IMR-90 (cell line): ENCODE measurements around the gene ZNF366. TPM values are rescaled to one million over a fixed set of nuclear protein-coding genes. Genes with fewer than 3 reads are reported as not detected.
A peak's percentile ranks its signal among the peaks of the same experiment; 100 is the strongest.

Experiments
- ATAC-seq: fragments of 200-7000 bp; cut with Tn5 transposase; 2 replicates; pipeline ENCODE4 v1.9.1; 2020; ENCODE audit warnings: low read depth, mild to moderate bottlenecking, moderate library complexity
- BruUV-seq: library from RNA; stranded (reverse); fragments of 400-500 nt; replicated peaks from 2 replicates; lab custom pipeline; 2021; lab: Mats Ljungman, UMichigan
- CTCF ChIA-PET: fragments of 300-600 bp; formaldehyde crosslinking; extraction: SDS; loops from one replicate; lab custom pipeline; 2021; ENCODE audit warnings: antibody characterized with exemption; lab: Yijun Ruan, JAX
- POLR2A ChIA-PET: fragments of 300-600 bp; sonication (Branson Sonifier 250); formaldehyde crosslinking; loops from one replicate; lab custom pipeline; 2022; ENCODE audit warnings: antibody characterized with exemption; ENCODE audit not compliant: unreplicated experiment; lab: Charles Lee
- DNase-seq: peaks from one replicate; pipeline ENCODE4 v3.0.0; 2013
- H2AFZ ChIP-seq: replicated peaks from 2 replicates; pipeline ENCODE3; 2013; ENCODE audit warnings: low read length, mild to moderate bottlenecking; ENCODE audit not compliant: poor library complexity
- H2AK5ac ChIP-seq: 2 replicates; pipeline ENCODE4 v1.6.1; 2013; ENCODE audit warnings: low read depth, low read length, inconsistent platforms
- H2AK9ac ChIP-seq: replicated peaks from 2 replicates; pipeline ENCODE3; 2013; ENCODE audit warnings: mild to moderate bottlenecking, low read depth, low read length, moderate library complexity; ENCODE audit not compliant: poor library complexity
- H2BK120ac ChIP-seq: 2 replicates; pipeline ENCODE4 v1.6.1; 2013; ENCODE audit warnings: low read depth, low read length, inconsistent platforms
- H2BK15ac ChIP-seq: 3 replicates; pipeline ENCODE4 v1.6.1; 2013; ENCODE audit warnings: low read depth, low read length, inconsistent platforms
- H2BK20ac ChIP-seq: 2 replicates; pipeline ENCODE4 v1.6.1; 2013; ENCODE audit warnings: low read depth, mild to moderate bottlenecking, inconsistent platforms, low read length, moderate library complexity
- H2BK5ac ChIP-seq: 2 replicates; pipeline ENCODE4 v1.6.1; 2013; ENCODE audit warnings: mild to moderate bottlenecking, low read depth, low read length, inconsistent platforms; ENCODE audit not compliant: poor library complexity, severe bottlenecking
- H3K14ac ChIP-seq: replicated peaks from 2 replicates; pipeline ENCODE4 v1.6.1; 2013; ENCODE audit warnings: low read depth, low read length, inconsistent platforms
- H3K18ac ChIP-seq: 2 replicates; pipeline ENCODE4 v1.6.1; 2013; ENCODE audit warnings: low read depth, low read length, control low read depth
- H3K23ac ChIP-seq: 2 replicates; pipeline ENCODE4 v1.6.1; 2013; ENCODE audit warnings: low read depth, low read length, inconsistent platforms
- H3K27ac ChIP-seq: 2 replicates; pipeline ENCODE4 v1.5.1; 2013; ENCODE audit warnings: mild to moderate bottlenecking, control low read depth, low read length; ENCODE audit not compliant: insufficient read depth
- H3K27me3 ChIP-seq: 2 replicates; pipeline ENCODE4 v1.6.1; 2013; ENCODE audit warnings: low read length; ENCODE audit not compliant: control insufficient read depth, insufficient read depth
- H3K36me3 ChIP-seq: 2 replicates; pipeline ENCODE4 v1.6.1; 2013; ENCODE audit warnings: low read length, mixed read lengths; ENCODE audit not compliant: control insufficient read depth, insufficient read depth
- H3K4ac ChIP-seq: 2 replicates; pipeline ENCODE4 v1.6.1; 2013; ENCODE audit warnings: low read depth, low read length, inconsistent platforms
- H3K4me1 ChIP-seq: 2 replicates; pipeline ENCODE4 v1.6.1; 2013; ENCODE audit warnings: low read length, mixed read lengths; ENCODE audit not compliant: control insufficient read depth, insufficient read depth
- H3K4me2 ChIP-seq: 2 replicates; pipeline ENCODE4 v1.6.1; 2013; ENCODE audit warnings: low read depth, mild to moderate bottlenecking, control low read depth, low read length, moderate library complexity
- H3K4me3 ChIP-seq: 2 replicates; pipeline ENCODE4 v1.5.1; 2013; ENCODE audit warnings: low read depth, mild to moderate bottlenecking, control low read depth, low read length, moderate library complexity; ENCODE audit not compliant: insufficient read depth
- H3K56ac ChIP-seq: 2 replicates; pipeline ENCODE4 v1.6.1; 2013; ENCODE audit warnings: low read length, inconsistent platforms; ENCODE audit not compliant: insufficient read depth; ENCODE audit errors: extremely low read depth
- H3K79me1 ChIP-seq, 2 experiments: 2 replicates each; pipeline ENCODE4 v1.6.1; 2013; ENCODE audit warnings: low read length in 2 of 2, inconsistent platforms in 1 of 2, low read depth in 1 of 2
- H3K9ac ChIP-seq: 2 replicates; pipeline ENCODE4 v1.6.1; 2013; ENCODE audit warnings: low read depth, low read length, control low read depth
- H3K9me1 ChIP-seq: 2 replicates; pipeline ENCODE4 v1.6.1; 2013; ENCODE audit warnings: low read length, inconsistent platforms; ENCODE audit not compliant: insufficient read depth
- H3K9me3 ChIP-seq: 2 replicates; pipeline ENCODE4 v1.6.1; 2013; ENCODE audit warnings: low read length; ENCODE audit not compliant: control insufficient read depth, insufficient read depth
- H4K20me1 ChIP-seq: 2 replicates; pipeline ENCODE4 v1.6.1; 2013; ENCODE audit warnings: low read length, inconsistent platforms; ENCODE audit not compliant: insufficient read depth
- H4K5ac ChIP-seq: 2 replicates; pipeline ENCODE4 v1.6.1; 2013; ENCODE audit warnings: mild to moderate bottlenecking, low read depth, low read length, control low read depth
- H4K8ac ChIP-seq, 2 experiments: 2 replicates each; pipeline ENCODE4 v1.6.1; 2013; ENCODE audit warnings: low read depth in 2 of 2, low read length in 2 of 2, control low read depth in 1 of 2, inconsistent platforms in 1 of 2
- H4K91ac ChIP-seq: 2 replicates; pipeline ENCODE4 v1.6.1; 2013; ENCODE audit warnings: low read depth, low read length, inconsistent platforms; ENCODE audit not compliant: insufficient read depth
- CEBPB ChIP-seq: IDR thresholded peaks from 2 replicates; pipeline ENCODE4 v1.6.1; 2012; ENCODE audit warnings: low read depth, low read length, improper control_type of control experiment
- ELK1 ChIP-seq: fragments of 150-350 bp; IDR thresholded peaks from 2 replicates; pipeline ENCODE4 v1.6.1; 2016; ENCODE audit warnings: low read depth, mild to moderate bottlenecking, low read length, moderate library complexity, borderline replicate concordance
- FOS ChIP-seq: fragments of 150-350 bp; IDR thresholded peaks from 2 replicates; pipeline ENCODE4 v1.6.1; 2016; ENCODE audit warnings: low read depth, low read length
- MAZ ChIP-seq: IDR thresholded peaks from 2 replicates; pipeline ENCODE4 v1.6.1; 2012; ENCODE audit warnings: low read depth, mild to moderate bottlenecking, low read length, improper control_type of control experiment, moderate library complexity, borderline replicate concordance
- MXI1 ChIP-seq: IDR thresholded peaks from 2 replicates; pipeline ENCODE4 v1.6.1; 2012; ENCODE audit warnings: low read depth, mild to moderate bottlenecking, low read length, moderate library complexity, borderline replicate concordance
- RFX5 ChIP-seq: IDR thresholded peaks from 2 replicates; pipeline ENCODE4 v1.8.0; 2012; ENCODE audit warnings: low read depth, mild to moderate bottlenecking, low read length, moderate library complexity
- USF2 ChIP-seq: fragments of 150-350 bp; IDR thresholded peaks from 2 replicates; pipeline ENCODE4 v1.6.1; 2017; ENCODE audit warnings: mild to moderate bottlenecking, antibody characterized with exemption, low read length, low read depth
- WGBS, 2 experiments: methylation state at CpG; one replicate each; pipeline versions ENCODE4 v1.1.5 to v1.1.7; 2013; ENCODE audit warnings: missing lambda C conversion rate in 2 of 2; ENCODE audit not compliant: insufficient read length in 1 of 2; ENCODE audit errors: extremely low coverage in 2 of 2; 5-methylcytosine and 5-hydroxymethylcytosine counted together
- dilution Hi-C: fragments of 300-500 bp; cut with HindIII; formaldehyde crosslinking; loops from one replicate; pipeline ENCODE4 v1.14.3; 2018; ENCODE audit warnings: low sequenced_read_pairs; ENCODE audit not compliant: unreplicated experiment
- in situ Hi-C: fragments of 300-500 bp; cut with MboI; formaldehyde crosslinking; loops from 3 replicates; pipeline ENCODE4 v1.14.3; 2019; ENCODE audit warnings: low sequenced_read_pairs, inconsistent platforms, mixed read lengths
- intact Hi-C: fragments of 100-400 bp; cut with micrococcal nuclease; formaldehyde crosslinking; loops from 2 replicates; pipeline ENCODE4 v1.10.0; 2022
- polyA plus RNA-seq, 3 experiments: library from polyadenylated mRNA; depleted of rRNA; stranded (reverse); fragments of >200 nt; gene quantifications; 2 replicates each; pipeline ENCODE4 v1.2.3, GENCODE V29; 2012; ENCODE audit warnings: low replicate concordance in 1 of 3
- total RNA-seq: library from RNA; depleted of rRNA; stranded (reverse); fragments of >200 nt; gene quantifications from 2 replicates; pipeline ENCODE4 v1.2.3, GENCODE V29; 2012

ZNF366 gene
- total and polyA plus RNA-seq, 2 of the 4 experiments (the other 2 are of a cell fraction) = not detected

DNA sequence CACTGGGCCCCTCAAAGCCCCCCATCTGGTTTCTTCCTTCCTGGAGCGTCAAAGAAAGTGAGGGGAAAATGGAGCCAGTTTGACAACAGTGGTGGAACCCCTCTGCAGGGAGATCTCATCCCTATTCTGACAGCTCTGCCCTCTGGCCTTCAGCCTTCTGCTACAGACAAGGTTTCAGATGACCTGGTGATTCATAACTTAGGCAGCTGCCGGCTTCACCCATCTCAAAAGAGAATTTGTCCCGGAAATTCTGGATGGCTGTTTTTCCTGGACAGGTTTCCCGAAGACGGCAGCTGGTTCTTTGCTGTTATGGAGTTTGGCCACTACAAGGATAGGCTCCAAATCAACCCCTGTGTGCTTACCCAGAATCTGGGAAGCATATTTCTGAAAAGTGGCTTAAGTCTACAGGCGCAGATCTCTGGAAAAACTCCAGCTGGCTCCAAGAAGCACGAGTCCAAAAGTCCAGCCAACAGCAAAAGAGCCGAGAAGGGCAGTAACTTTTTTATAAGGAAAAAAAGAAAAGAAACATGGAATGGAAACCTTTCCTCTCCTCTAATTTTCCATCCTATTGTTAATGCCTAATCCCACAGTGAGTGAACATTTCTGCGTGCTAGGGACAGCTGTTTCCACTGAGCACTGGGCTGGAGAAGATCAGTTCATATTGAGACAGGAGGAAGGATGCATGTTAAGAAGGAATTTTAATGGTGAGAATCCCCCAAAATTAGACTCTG is 54.5 kb downstream of the ZNF366 start:
- Histone ChIP-seq H3K4me2 (peak overlapping the region; percentile 22), H3K9me3 (no peaks in the 10 kb centered on the region), H2BK15ac (peak overlapping the region; percentile 95), H4K91ac (peak overlapping the region; percentile 91), H3K9ac (no peak overlapping the region; the same call in 1 of the 2 replicates), H2BK20ac (peak overlapping the region; percentile 91), H4K5ac (peak overlapping the region; percentile 81), H3K79me1 (no peaks in the 10 kb centered on the region), H2AK5ac (peak overlapping the region; percentile 90), H2BK120ac (peak overlapping the region; percentile 94), H3K14ac (peak overlapping the region; percentile 93), H3K18ac (peak overlapping the region; percentile 83), H3K56ac (peak overlapping the region; percentile 69; the same call in 1 of the 2 replicates), H3K27ac (peak overlapping the region; percentile 90), H4K8ac (peak overlapping the region; percentile 81 to 98), H3K4ac (peak overlapping the region; percentile 93), H3K9me1 (peaks cover 15% of the 10 kb centered on the region), H2BK5ac (peak overlapping the region; percentile 76), H3K4me3 (no peak overlapping the region), H3K23ac (peak overlapping the region; percentile 86), H3K36me3 (no peaks in the 10 kb centered on the region), H4K20me1 (no peaks in the 10 kb centered on the region), H3K4me1 (peaks cover 20% of the 10 kb centered on the region), H3K27me3 (no peaks in the 10 kb centered on the region), H2AK9ac (peak overlapping the region; percentile 4), H2AFZ (peak overlapping the region; percentile 81)
- ChIA-PET CTCF (no interaction called here), POLR2A (no interaction called here)
- intact Hi-C loops (no loop called here), in situ Hi-C loops (no loop called here), dilution Hi-C loops (no loop called here)
- DNase-seq (peak; percentile 72), ATAC-seq (peak; percentile 90)
- 0% methylated on average over 1 of the region's 9 CpGs; no CpG with 5 or more reads in 1 of the 2 experiments for WGBS, 2 experiments
- BruUV-seq = no TSS peak
- TF ChIP-seq USF2 (no peak), ELK1 (no peak), MXI1 (no peak), RFX5 (no peak), FOS (peak; percentile 7; the same call in 1 of the 2 replicates), CEBPB (no peak), MAZ (no peak)
